ENCODE measurements around the gene CERT1.

Gene CERT1

GRCh38 chr5:75457691-75458090 is 53.7 kb downstream of the CERT1 start:
- Histone ChIP-seq H2BK120ac (ENCODE audit: insufficient read depth, low read length, poor library complexity) (no peak overlapping the region), H3K4me2 (ENCODE audit: low read length) (no peak overlapping the region), H2AFZ (ENCODE audit: insufficient read depth, low read length, poor library complexity) (peak overlapping the region; percentile 25), H3K79me1 (ENCODE audit: low read length) (no peaks in the 10 kb centered on the region), H3K27ac (ENCODE audit: low read depth, low read length) (no peak overlapping the region), H3K14ac (ENCODE audit: low read length) (no peak overlapping the region), H3K4ac (ENCODE audit: low read depth, low read length) (no peak overlapping the region), H4K12ac (ENCODE audit: low read depth, low read length) (no peak overlapping the region), H2AK5ac (ENCODE audit: low read length) (no peak overlapping the region), H3K18ac (ENCODE audit: low read length) (no peak overlapping the region), H3K23ac (ENCODE audit: low read length) (no peak overlapping the region), H4K91ac (ENCODE audit: low read depth, low read length) (no peak overlapping the region), H3K27me3 (ENCODE audit: insufficient read depth, low read length) (no peaks in the 10 kb centered on the region), H2BK5ac (ENCODE audit: low read depth, low read length, poor library complexity) (no peak overlapping the region), H3K36me3 (ENCODE audit: control insufficient read depth in 1 of 2, insufficient read depth in 2 of 2, low read length in 2 of 2) (peaks cover 0 to 2% of the 10 kb centered on the region in 2 experiments), H3K79me2 (ENCODE audit: control insufficient read depth, insufficient read depth, low read length, poor library complexity) (peaks cover 2% of the 10 kb centered on the region), H2BK12ac (ENCODE audit: low read length) (no peak overlapping the region), H3K9me3 (ENCODE audit: insufficient read depth, low read depth, low read length) (no peaks in the 10 kb centered on the region), H4K8ac (ENCODE audit: low read depth, low read length) (no peak overlapping the region), H3K4me3 (ENCODE audit: low read depth, low read length) (no peak overlapping the region), H3K4me1 (ENCODE audit: control insufficient read depth in 1 of 2, insufficient read depth in 2 of 2, low read length in 2 of 2) (no peaks in the 10 kb centered on the region), H3K9ac (ENCODE audit: low read length) (no peak overlapping the region)
- peak; percentile 37 to 75 for DNase-seq
- WGBS (ENCODE audit: extremely low coverage, insufficient coverage, insufficient read length) = no CpG with 5 or more reads among the region's 8 CpGs

GRCh38 chr5:75457161-75457560 is 54.3 kb downstream of the CERT1 start:
- Histone ChIP-seq H3K4me1 (ENCODE audit: control insufficient read depth in 1 of 2, insufficient read depth in 2 of 2, low read length in 2 of 2) (no peaks in the 10 kb centered on the region), H2AFZ (ENCODE audit: insufficient read depth, low read length, poor library complexity) (no peak overlapping the region), H3K4me3 (ENCODE audit: low read depth, low read length) (no peak overlapping the region), H4K91ac (ENCODE audit: low read depth, low read length) (no peak overlapping the region), H2BK12ac (ENCODE audit: low read length) (no peak overlapping the region), H3K9me3 (ENCODE audit: insufficient read depth, low read depth, low read length) (no peaks in the 10 kb centered on the region), H3K79me2 (ENCODE audit: control insufficient read depth, insufficient read depth, low read length, poor library complexity) (peaks cover 2% of the 10 kb centered on the region), H3K27ac (ENCODE audit: low read depth, low read length) (no peak overlapping the region), H3K27me3 (ENCODE audit: insufficient read depth, low read length) (no peaks in the 10 kb centered on the region), H3K36me3 (ENCODE audit: control insufficient read depth in 1 of 2, insufficient read depth in 2 of 2, low read length in 2 of 2) (peaks cover 0 to 2% of the 10 kb centered on the region in 2 experiments), H4K12ac (ENCODE audit: low read depth, low read length) (no peak overlapping the region), H2AK5ac (ENCODE audit: low read length) (no peak overlapping the region), H4K8ac (ENCODE audit: low read depth, low read length) (no peak overlapping the region), H3K9ac (ENCODE audit: low read length) (no peak overlapping the region), H2BK120ac (ENCODE audit: insufficient read depth, low read length, poor library complexity) (no peak overlapping the region), H2BK5ac (ENCODE audit: low read depth, low read length, poor library complexity) (no peak overlapping the region), H3K14ac (ENCODE audit: low read length) (no peak overlapping the region), H3K79me1 (ENCODE audit: low read length) (no peaks in the 10 kb centered on the region), H3K18ac (ENCODE audit: low read length) (no peak overlapping the region), H3K23ac (ENCODE audit: low read length) (no peak overlapping the region), H3K4me2 (ENCODE audit: low read length) (no peak overlapping the region), H3K4ac (ENCODE audit: low read depth, low read length) (no peak overlapping the region)
- no CpG with 5 or more reads among the region's 1 CpG for WGBS (ENCODE audit: extremely low coverage, insufficient coverage, insufficient read length)
- DNase-seq = no peak

- Histone ChIP-seq H3K36me3 (ENCODE audit: control insufficient read depth in 1 of 2, insufficient read depth in 2 of 2, low read length in 2 of 2) (peaks cover 0 to 2% of the 10 kb centered on the region in 2 experiments), H3K27me3 (ENCODE audit: insufficient read depth, low read length) (no peaks in the 10 kb centered on the region), H3K14ac (ENCODE audit: low read length) (no peak overlapping the region), H2BK5ac (ENCODE audit: low read depth, low read length, poor library complexity) (no peak overlapping the region), H2AFZ (ENCODE audit: insufficient read depth, low read length, poor library complexity) (no peak overlapping the region), H3K27ac (ENCODE audit: low read depth, low read length) (no peak overlapping the region), H3K9ac (ENCODE audit: low read length) (no peak overlapping the region), H3K18ac (ENCODE audit: low read length) (no peak overlapping the region), H3K9me3 (ENCODE audit: insufficient read depth, low read depth, low read length) (no peaks in the 10 kb centered on the region), H2AK5ac (ENCODE audit: low read length) (no peak overlapping the region), H3K79me1 (ENCODE audit: low read length) (no peaks in the 10 kb centered on the region), H3K23ac (ENCODE audit: low read length) (no peak overlapping the region), H4K91ac (ENCODE audit: low read depth, low read length) (no peak overlapping the region), H3K4ac (ENCODE audit: low read depth, low read length) (no peak overlapping the region), H4K12ac (ENCODE audit: low read depth, low read length) (no peak overlapping the region), H3K4me2 (ENCODE audit: low read length) (no peak overlapping the region), H3K4me1 (ENCODE audit: control insufficient read depth in 1 of 2, insufficient read depth in 2 of 2, low read length in 2 of 2) (peaks cover 0 to 5% of the 10 kb centered on the region in 2 experiments), H2BK120ac (ENCODE audit: insufficient read depth, low read length, poor library complexity) (no peak overlapping the region), H4K8ac (ENCODE audit: low read depth, low read length) (no peak overlapping the region), H2BK12ac (ENCODE audit: low read length) (no peak overlapping the region), H3K79me2 (ENCODE audit: control insufficient read depth, insufficient read depth, low read length, poor library complexity) (no peaks in the 10 kb centered on the region), H3K4me3 (ENCODE audit: low read depth, low read length) (no peak overlapping the region)
- WGBS (ENCODE audit: extremely low coverage, insufficient coverage, insufficient read length) = no CpG with 5 or more reads among the region's 1 CpG
- DNase-seq = peak; percentile 30 to 47
Observed at GRCh38 chr5:75450069-75450468, 61.4 kb downstream of the CERT1 start.

- Histone ChIP-seq H2AFZ (ENCODE audit: insufficient read depth, low read length, poor library complexity) (no peak overlapping the region), H3K27me3 (ENCODE audit: insufficient read depth, low read length) (no peaks in the 10 kb centered on the region), H3K14ac (ENCODE audit: low read length) (no peak overlapping the region), H3K27ac (ENCODE audit: low read depth, low read length) (no peak overlapping the region), H3K4me2 (ENCODE audit: low read length) (no peak overlapping the region), H2BK5ac (ENCODE audit: low read depth, low read length, poor library complexity) (no peak overlapping the region), H3K18ac (ENCODE audit: low read length) (no peak overlapping the region), H3K36me3 (ENCODE audit: control insufficient read depth in 1 of 2, insufficient read depth in 2 of 2, low read length in 2 of 2) (no peaks in the 10 kb centered on the region), H3K79me2 (ENCODE audit: control insufficient read depth, insufficient read depth, low read length, poor library complexity) (no peaks in the 10 kb centered on the region), H4K12ac (ENCODE audit: low read depth, low read length) (no peak overlapping the region), H3K79me1 (ENCODE audit: low read length) (no peaks in the 10 kb centered on the region), H3K4me3 (ENCODE audit: low read depth, low read length) (no peak overlapping the region), H3K9ac (ENCODE audit: low read length) (no peak overlapping the region), H3K4me1 (ENCODE audit: control insufficient read depth in 1 of 2, insufficient read depth in 2 of 2, low read length in 2 of 2) (peaks cover 0 to 5% of the 10 kb centered on the region in 2 experiments), H2BK12ac (ENCODE audit: low read length) (no peak overlapping the region), H3K23ac (ENCODE audit: low read length) (no peak overlapping the region), H3K4ac (ENCODE audit: low read depth, low read length) (no peak overlapping the region), H3K9me3 (ENCODE audit: insufficient read depth, low read depth, low read length) (no peaks in the 10 kb centered on the region), H2AK5ac (ENCODE audit: low read length) (no peak overlapping the region), H2BK120ac (ENCODE audit: insufficient read depth, low read length, poor library complexity) (no peak overlapping the region), H4K8ac (ENCODE audit: low read depth, low read length) (no peak overlapping the region), H4K91ac (ENCODE audit: low read depth, low read length) (no peak overlapping the region)
- no CpG with 5 or more reads among the region's 2 CpGs for WGBS (ENCODE audit: extremely low coverage, insufficient coverage, insufficient read length)
- no peak for DNase-seq
Observed at GRCh38 chr5:75446068-75446467, 65.4 kb downstream of the CERT1 start.
